Activated CD4-positive, alpha-beta T cell treated with anti-CD3 and anti-CD28 coated beads for 36 hours (primary cell): Measurements from ENCODE around the gene THEM4. TPM values are rescaled to one million over a fixed set of nuclear protein-coding genes. Genes with fewer than 3 reads are reported as not detected.
A peak's percentile ranks its signal among the peaks of the same experiment; 100 is the strongest.
"Not testable (repeated sequence)": the region's sequence is repeated elsewhere in the genome, so short reads cannot be mapped to it uniquely, and the experiment has no call there.

Experiments used
- ATAC-seq: fragments of 200-7000 bp; cut with Tn5 transposase; one replicate; pipeline ENCODE4 v1.10.0; 2021; ENCODE audit warnings: mild to moderate bottlenecking, moderate library complexity
- CTCF ChIA-PET: fragments of 350-600 bp; sonication (Branson Sonifier 250); formaldehyde crosslinking; loops from one replicate; lab custom pipeline; 2021; ENCODE audit warnings: antibody characterized with exemption; lab: Charles Lee
- POLR2A ChIA-PET: fragments of 350-600 bp; sonication (Branson Sonifier 250); formaldehyde crosslinking; loops from one replicate; lab custom pipeline; 2021; ENCODE audit warnings: antibody characterized with exemption, inconsistent platforms; lab: Charles Lee
- DNase-seq: peaks from one replicate; pipeline ENCODE4 v3.0.0-alpha.2; 2020
- H3K27ac Mint-ChIP-seq: one replicate; pipeline ENCODE4 v1.8.0; 2021; ENCODE audit warnings: mixed read lengths
- H3K27me3 Mint-ChIP-seq: one replicate; pipeline ENCODE4 v1.8.0; 2021; ENCODE audit warnings: mixed read lengths
- H3K36me3 Mint-ChIP-seq: one replicate; pipeline ENCODE4 v1.8.0; 2021; ENCODE audit warnings: low read depth, mixed read lengths
- H3K4me1 Mint-ChIP-seq: one replicate; pipeline ENCODE4 v1.8.0; 2021; ENCODE audit warnings: mixed read lengths
- H3K4me3 Mint-ChIP-seq: one replicate; pipeline ENCODE4 v1.8.0; 2021; ENCODE audit warnings: mild to moderate bottlenecking, moderate library complexity, mixed read lengths
- H3K9me3 Mint-ChIP-seq: one replicate; pipeline ENCODE4 v1.8.0; 2021; ENCODE audit warnings: low read depth, mixed read lengths
- intact Hi-C, 2 experiments: fragments of 100-400 bp; cut with DNase I in 1 of 2; cut with micrococcal nuclease in 1 of 2; formaldehyde crosslinking; loops; one replicate each; pipeline versions ENCODE4 v1.14.2 to v1.15.1; 2022 to 2024; cut with DNase I, micrococcal nuclease
- total RNA-seq, 2 experiments: library from RNA; stranded (reverse); gene quantifications; one replicate each; pipeline ENCODE4 v1.2.3, GENCODE V29; 2021

The THEM4 gene
- total RNA-seq, 2 experiments from 2014 or later, result 23.9 to 26.0 TPM

GRCh38 chr1:151860504-151861187, 48.7 kb downstream of the THEM4 start:
- ATAC-seq, result no peak
- DNase-seq, result no peak

DNA sequence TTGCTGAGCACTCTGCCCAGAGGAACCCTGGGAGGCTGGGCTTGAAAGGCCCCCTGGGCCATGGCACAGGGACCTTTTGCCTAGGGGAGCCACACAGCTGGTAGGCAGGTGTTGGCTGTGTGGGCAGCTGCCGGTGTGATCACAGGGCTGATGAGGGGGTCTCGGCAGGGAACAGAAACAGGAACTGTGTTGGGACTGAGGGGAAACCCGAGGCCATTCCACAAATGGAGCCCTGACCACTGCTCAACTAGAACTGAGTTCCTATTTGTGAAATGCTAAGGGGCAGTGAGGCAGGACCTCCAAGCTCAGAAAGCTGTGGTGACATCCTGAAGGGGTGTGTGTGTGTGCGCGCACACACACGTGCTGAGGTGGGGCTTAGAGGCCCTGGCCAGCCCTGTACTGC, 49.4 kb downstream of the THEM4 start:
- CTCF ChIA-PET, result interaction anchor here (0.6 to 1.1 kb wide), 4 partner anchors 11 to 122 kb away, joined by 3 to 5 read pairs (median 4); no protein-coding TSS in a partner anchor
- intact Hi-C loops, result no loop called here
- Mint-ChIP-seq H3K27ac (no peak overlapping the region), H3K9me3 (no peaks in the 10 kb centered on the region), H3K27me3 (no peaks in the 10 kb centered on the region), H3K4me3 (no peak overlapping the region), H3K4me1 (no peaks in the 10 kb centered on the region), H3K36me3 (no peaks in the 10 kb centered on the region)
- ATAC-seq, result no peak
- no peak for DNase-seq
- POLR2A ChIA-PET, result no interaction called here

More at GRCh38 chr1:151860504-151861187, 48.7 kb downstream of the THEM4 start:
- H3K36me3 Mint-ChIP-seq, result no peaks in the 10 kb centered on the region
- H3K27ac Mint-ChIP-seq, result no peak overlapping the region
- no peaks in the 10 kb centered on the region for H3K4me1 Mint-ChIP-seq
- POLR2A ChIA-PET, result no interaction called here
- no peaks in the 10 kb centered on the region for H3K9me3 Mint-ChIP-seq
- CTCF ChIA-PET, result interaction anchor here (0.6 kb wide), 2 partner anchors 21 to 31 kb away, joined by 3 read pairs; no protein-coding TSS in a partner anchor
- H3K4me3 Mint-ChIP-seq, result no peak overlapping the region
- intact Hi-C loops, result no loop called here
- H3K27me3 Mint-ChIP-seq, result no peaks in the 10 kb centered on the region

- CTCF ChIA-PET, result interaction anchor here (0.7 to 1.6 kb wide), 7 partner anchors 10 to 265 kb away, joined by 3 to 5 read pairs (median 4); no protein-coding TSS in a partner anchor
- POLR2A ChIA-PET, result no interaction called here
- ATAC-seq (no peak), DNase-seq (no peak)
- Mint-ChIP-seq H3K27ac (no peak overlapping the region), H3K4me1 (no peaks in the 10 kb centered on the region), H3K4me3 (no peak overlapping the region), H3K27me3 (no peaks in the 10 kb centered on the region), H3K9me3 (no peaks in the 10 kb centered on the region), H3K36me3 (no peaks in the 10 kb centered on the region)
- intact Hi-C loops, result no loop called here
Measured at GRCh38 chr1:151858886-151859665, 50.2 kb downstream of the THEM4 start.

DNA sequence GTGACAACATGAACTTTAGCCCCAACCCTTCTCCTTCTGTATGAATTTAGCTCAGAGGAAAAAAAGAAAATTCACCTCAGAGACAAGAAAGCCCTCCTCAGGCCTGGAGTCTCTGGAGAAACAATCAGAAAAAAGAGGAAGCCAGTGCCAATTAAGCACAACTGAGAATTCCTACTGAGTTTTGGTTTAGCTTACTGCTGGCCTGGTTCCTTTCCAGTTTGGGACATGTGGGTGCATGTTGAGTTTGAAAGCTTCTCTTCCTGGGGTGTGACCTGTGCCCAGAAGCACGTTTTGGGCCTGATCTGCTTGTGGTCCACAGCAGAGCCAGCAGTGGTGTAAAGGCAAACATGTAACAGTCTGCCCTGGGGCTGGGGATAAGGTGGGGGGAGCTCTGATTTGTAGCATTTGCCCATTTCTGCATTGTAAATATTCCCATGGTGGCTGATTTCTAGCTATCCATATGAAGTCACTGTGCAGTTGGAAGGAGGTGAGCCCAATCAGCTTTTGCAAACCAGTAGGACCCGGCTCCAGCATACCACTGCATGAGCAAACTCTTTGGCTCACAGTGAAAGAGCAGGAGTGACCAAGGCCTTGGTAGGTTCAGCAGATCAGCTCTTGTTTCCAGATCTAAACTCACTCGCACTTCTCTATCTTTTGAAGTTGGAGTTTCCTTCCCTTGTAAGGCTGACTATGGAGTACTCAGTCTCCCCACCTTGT, 51.1 kb downstream of the THEM4 start:
- Mint-ChIP-seq H3K4me3 (no peak overlapping the region), H3K4me1 (no peaks in the 10 kb centered on the region), H3K36me3 (no peaks in the 10 kb centered on the region), H3K27ac (peak overlapping the region; percentile 34), H3K27me3 (no peaks in the 10 kb centered on the region), H3K9me3 (no peaks in the 10 kb centered on the region)
- CTCF ChIA-PET, result interaction anchor here (0.6 to 1.6 kb wide), 5 partner anchors 22 to 601 kb away, joined by 3 to 5 read pairs (median 4); no protein-coding TSS in a partner anchor
- intact Hi-C loops, result no loop called here
- POLR2A ChIA-PET, result no interaction called here
- ATAC-seq (no peak), DNase-seq (no peak)

- H3K9me3 Mint-ChIP-seq, result no peaks in the 10 kb centered on the region
- no peaks in the 10 kb centered on the region for H3K27me3 Mint-ChIP-seq
- no peaks in the 10 kb centered on the region for H3K4me1 Mint-ChIP-seq
- H3K4me3 Mint-ChIP-seq, result no peak overlapping the region
- ChIA-PET POLR2A (interaction anchor here (0.6 kb wide), 1 partner anchor 37 kb away, joined by 3 read pairs; no protein-coding TSS in a partner anchor), CTCF (interaction anchor here (0.6 to 0.7 kb wide), 2 partner anchors 21 to 25 kb away, joined by 3 to 4 read pairs; no protein-coding TSS in a partner anchor)
- H3K36me3 Mint-ChIP-seq, result peaks cover 1% of the 10 kb centered on the region
- H3K27ac Mint-ChIP-seq, result no peak overlapping the region
- no peak for ATAC-seq
- no peak for DNase-seq
- intact Hi-C loops, result no loop called here
Measured at GRCh38 chr1:151855933-151856332, 53.4 kb downstream of the THEM4 start.

DNA sequence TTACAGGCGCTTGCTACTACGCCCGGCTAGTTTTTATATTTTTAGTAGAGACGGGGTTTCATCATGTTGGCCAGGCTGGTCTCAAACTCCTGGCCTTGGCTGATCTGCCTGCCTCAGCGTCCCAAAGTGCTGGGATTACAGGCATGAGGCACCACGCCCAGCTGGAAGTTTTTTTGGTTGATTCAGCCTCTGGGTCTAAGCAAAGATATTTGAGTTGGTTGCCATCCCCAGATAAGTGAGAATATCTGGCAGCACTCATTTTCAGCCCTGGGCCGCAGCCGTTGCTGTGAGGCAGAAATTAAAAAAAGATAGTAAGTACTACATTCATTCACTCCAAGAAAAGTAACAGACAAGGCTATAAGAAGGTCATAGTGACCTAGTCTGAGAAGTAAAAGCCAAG, 53.8 kb downstream of the THEM4 start:
- H3K9me3 Mint-ChIP-seq, H3K4me3 Mint-ChIP-seq, H3K27ac Mint-ChIP-seq, ATAC-seq, H3K27me3 Mint-ChIP-seq, H3K36me3 Mint-ChIP-seq, DNase-seq, intact Hi-C loops, H3K4me1 Mint-ChIP-seq: not testable (repeated sequence)
- ChIA-PET CTCF (interaction anchor here (0.6 to 0.7 kb wide), 2 partner anchors 20 to 26 kb away, joined by 3 to 4 read pairs; no protein-coding TSS in a partner anchor), POLR2A (interaction anchor here (0.6 kb wide), 1 partner anchor 38 kb away, joined by 3 read pairs; no protein-coding TSS in a partner anchor)

GRCh38 chr1:151854658-151855057, 54.7 kb downstream of the THEM4 start:
- ChIA-PET CTCF (no interaction called here), POLR2A (no interaction called here)
- Mint-ChIP-seq H3K36me3 (peaks cover 9% of the 10 kb centered on the region), H3K4me1 (no peaks in the 10 kb centered on the region), H3K9me3 (no peaks in the 10 kb centered on the region), H3K27me3 (no peaks in the 10 kb centered on the region), H3K27ac (no peak overlapping the region), H3K4me3 (no peak overlapping the region)
- intact Hi-C loops, result no loop called here
- ATAC-seq (no peak), DNase-seq (no peak)

- no peaks in the 10 kb centered on the region for H3K9me3 Mint-ChIP-seq
- intact Hi-C loops, result no loop called here
- CTCF ChIA-PET, result interaction anchor here (0.7 to 0.8 kb wide), 2 partner anchors 32 to 64 kb away, joined by 3 read pairs; no protein-coding TSS in a partner anchor
Measured at GRCh38 chr1:151853411-151853943, 55.8 kb downstream of the THEM4 start, which contains the start of gene THEM5. Gene THEM5 (minus strand): TSS chr1:151853712. CDS start chr1:151853565, 147 bp downstream.

DNA sequence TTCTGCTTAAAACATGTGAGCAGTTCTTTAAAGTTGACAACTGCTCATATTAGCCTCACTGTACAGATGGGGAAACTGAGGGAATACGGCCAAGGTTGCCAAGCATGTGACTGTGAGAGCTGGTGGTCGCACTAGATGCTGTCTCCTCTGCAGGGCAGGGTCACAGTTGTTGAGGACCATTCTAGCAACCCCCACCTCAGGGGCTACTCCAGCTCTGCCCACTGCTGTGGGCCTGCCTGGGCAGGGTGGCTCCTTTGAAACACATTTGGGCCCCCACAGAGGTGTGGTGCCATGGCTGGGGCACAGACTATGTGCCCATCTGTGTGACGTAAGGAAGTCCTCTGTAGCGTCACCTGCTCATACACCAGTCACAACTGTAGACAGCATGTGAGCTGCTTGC, 56.6 kb downstream of the THEM4 start:
- ATAC-seq (no peak), DNase-seq (no peak)
- peaks cover 13% of the 10 kb centered on the region for H3K36me3 Mint-ChIP-seq
- CTCF ChIA-PET, result interaction anchor here (0.8 kb wide), 1 partner anchor 64 kb away, joined by 3 read pairs; no protein-coding TSS in a partner anchor
- H3K4me3 Mint-ChIP-seq, result no peak overlapping the region
- H3K9me3 Mint-ChIP-seq, result no peaks in the 10 kb centered on the region
- POLR2A ChIA-PET, result no interaction called here
- intact Hi-C loops, result no loop called here
- peaks cover 18% of the 10 kb centered on the region for H3K4me1 Mint-ChIP-seq
- no peak overlapping the region for H3K27ac Mint-ChIP-seq
- H3K27me3 Mint-ChIP-seq, result no peaks in the 10 kb centered on the region

More at GRCh38 chr1:151853411-151853943, 55.8 kb downstream of the THEM4 start, which contains the start of gene THEM5:
- H3K4me3 Mint-ChIP-seq, result no peak within 1 kb of the TSS
- H3K4me1 Mint-ChIP-seq, result peaks cover 12% of the 10 kb centered on the region
- POLR2A ChIA-PET, result no interaction called here
- H3K27ac Mint-ChIP-seq, result no peak within 1 kb of the TSS
- DNase-seq (no peak), ATAC-seq (no peak)
- H3K27me3 Mint-ChIP-seq, result no peaks in the 10 kb centered on the region
- peaks cover 13% of the 10 kb centered on the region for H3K36me3 Mint-ChIP-seq

GRCh38 chr1:151851886-151852285, 57.4 kb downstream of the THEM4 start:
- CTCF ChIA-PET, result no interaction called here
- ATAC-seq, result no peak
- no peak overlapping the region for H3K4me3 Mint-ChIP-seq
- peak overlapping the region; percentile 2 for H3K27ac Mint-ChIP-seq
- H3K36me3 Mint-ChIP-seq, result peaks cover 13% of the 10 kb centered on the region
- intact Hi-C loops, result no loop called here
- no peaks in the 10 kb centered on the region for H3K27me3 Mint-ChIP-seq
- DNase-seq, result no peak
- POLR2A ChIA-PET, result no interaction called here
- H3K4me1 Mint-ChIP-seq, result peaks cover 23% of the 10 kb centered on the region
- no peaks in the 10 kb centered on the region for H3K9me3 Mint-ChIP-seq
